Measurements from ENCODE around the gene CD84.
"Not testable (repeated sequence)": the region's sequence is repeated elsewhere in the genome, so short reads cannot be mapped to it uniquely, and the experiment has no call there.

CD84 gene

DNA sequence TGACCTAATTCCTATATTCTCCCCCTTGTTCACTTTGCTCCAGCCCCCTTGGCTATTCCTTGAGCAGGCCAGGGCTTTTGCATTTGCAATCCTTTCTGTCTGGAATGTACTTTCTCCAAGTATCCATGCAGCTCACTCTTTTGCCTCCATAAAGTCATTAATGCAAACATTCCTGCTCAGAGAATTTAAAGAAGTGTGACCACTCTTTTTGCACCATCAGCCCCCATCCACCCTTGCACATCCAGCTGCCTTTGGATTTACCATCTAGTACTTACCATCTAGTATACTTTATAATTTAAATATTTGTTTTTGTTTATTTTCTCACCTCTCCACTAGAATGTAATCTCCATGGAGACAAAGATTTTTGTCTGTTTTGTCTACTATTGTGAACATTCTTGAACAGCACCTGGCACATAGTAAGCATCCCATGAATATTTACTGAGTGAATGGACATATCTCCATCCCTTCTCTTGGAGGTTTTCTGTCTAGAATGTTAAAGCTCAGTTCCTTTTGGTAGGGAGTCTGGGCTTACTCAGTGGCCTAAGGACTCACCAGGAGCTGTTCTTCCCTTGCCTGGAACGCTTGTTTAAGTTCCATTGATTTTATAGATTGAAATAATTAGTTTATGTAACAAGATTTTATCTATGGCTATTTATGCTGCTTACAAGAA, 78.8 kb downstream of the CD84 start:
- DNase-seq = no peak

DNA sequence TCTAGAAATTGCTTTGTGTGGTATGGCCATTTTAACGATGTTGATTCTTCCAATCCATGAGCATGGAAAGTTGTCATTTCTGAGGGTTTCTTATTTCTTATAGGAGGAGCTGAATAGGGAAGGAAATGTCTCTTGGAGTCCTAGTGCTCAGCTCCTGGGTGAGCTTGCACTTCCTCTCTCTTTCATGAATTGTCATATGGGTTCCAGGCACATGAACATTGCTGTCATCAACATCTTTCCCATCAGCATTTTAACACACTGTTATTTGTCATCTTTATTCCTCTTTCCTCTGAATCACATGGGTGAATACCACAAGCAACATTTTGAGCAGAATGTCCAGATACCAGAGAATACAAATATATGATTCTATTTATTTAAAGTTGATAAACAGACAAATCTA, 79.7 kb downstream of the CD84 start:
- no peak for DNase-seq

DNA sequence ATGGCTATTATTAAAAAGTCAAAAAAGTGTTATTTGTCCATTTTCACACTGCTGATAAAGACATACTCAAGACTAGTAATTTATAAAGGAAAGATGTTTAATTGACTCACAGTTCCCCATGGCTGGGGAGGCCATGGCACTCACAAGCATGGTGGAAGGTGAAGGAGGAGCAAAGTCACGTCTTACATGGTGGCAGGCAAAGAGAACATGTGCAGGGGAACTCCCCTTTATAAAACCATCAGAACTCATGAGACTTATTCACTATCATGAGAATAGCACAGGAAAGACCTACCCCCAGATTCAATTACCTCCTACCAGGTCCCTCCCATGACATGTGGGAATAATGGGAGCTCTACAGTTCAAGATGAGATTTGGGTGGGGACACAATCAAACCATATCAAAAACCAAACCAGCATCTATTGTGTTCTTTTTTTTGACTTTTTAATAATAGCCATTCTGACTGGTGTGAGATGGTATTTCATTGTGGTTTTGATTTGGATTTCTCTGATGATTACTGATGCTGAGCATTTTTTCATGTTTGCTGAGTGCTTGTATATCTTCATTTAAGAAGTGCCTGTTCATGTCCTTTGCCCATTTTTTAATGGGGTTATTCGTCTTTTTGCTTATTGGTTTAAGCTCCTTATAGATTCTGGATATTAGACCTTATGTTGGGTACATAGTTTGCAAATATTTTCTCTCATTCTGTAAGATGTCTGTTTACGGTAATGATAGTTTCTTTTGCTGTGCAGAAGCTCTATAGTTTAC, 80.8 kb downstream of the CD84 start:
- not testable (repeated sequence) for DNase-seq

DNA sequence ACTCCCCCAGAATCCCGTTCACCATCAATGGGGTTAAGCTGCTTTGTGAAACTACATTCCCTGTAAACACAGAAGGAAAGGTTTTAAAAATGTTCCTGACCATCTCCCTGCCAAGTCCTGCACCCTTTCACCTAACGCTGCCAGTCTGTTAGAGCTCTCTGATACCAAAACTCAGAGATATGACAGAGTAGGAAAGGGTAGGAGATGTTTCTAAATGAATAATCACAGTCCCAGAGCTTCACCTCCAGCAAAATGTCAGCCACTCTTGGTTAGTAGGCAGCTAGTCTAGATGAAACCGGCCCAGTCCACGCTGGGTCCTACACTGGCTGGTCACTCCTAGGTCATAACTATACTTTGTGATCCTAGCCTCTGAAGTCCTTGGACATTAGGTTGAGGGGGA, 83.0 kb downstream of the CD84 start:
- DNase-seq = no peak

DNA sequence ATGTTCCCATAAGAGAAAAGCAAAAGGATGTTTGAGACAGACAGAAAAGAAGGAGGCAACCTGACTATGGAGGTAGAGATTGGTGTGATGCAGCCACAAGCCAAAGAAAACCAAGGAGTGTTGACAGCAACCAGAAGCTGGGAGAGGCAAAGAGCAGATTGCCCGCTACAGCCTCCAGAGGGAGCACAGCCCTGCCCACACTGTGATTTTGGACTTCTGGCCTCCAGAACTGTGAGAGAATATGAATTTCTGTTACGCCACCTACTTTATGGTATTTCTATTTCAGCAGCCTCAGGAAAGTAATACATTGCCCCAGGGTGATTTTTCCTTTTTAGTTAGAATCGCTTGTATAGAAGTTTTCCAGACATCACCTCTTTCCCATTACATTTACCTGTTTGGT, 84.7 kb downstream of the CD84 start:
- DNase-seq = no peak

DNA sequence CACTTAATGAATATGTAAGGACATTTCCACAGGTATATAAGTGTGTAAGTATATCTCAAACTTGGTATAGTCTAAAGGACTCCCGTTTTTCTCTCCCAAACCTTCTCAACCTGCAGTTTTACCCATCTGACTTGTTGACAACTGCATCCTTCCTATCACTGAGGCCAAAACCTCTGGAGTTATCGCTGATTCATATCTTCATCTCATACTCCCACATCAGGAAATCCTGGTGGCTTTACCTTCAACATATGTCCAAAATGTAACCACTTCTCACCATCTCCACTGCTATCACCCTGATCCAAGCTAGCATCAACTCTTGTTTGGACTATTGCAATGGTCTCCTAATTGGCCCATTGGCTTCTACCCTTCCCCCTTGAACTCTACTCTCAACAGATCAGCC, 86.7 kb downstream of the CD84 start:
- DNase-seq = no peak

DNA sequence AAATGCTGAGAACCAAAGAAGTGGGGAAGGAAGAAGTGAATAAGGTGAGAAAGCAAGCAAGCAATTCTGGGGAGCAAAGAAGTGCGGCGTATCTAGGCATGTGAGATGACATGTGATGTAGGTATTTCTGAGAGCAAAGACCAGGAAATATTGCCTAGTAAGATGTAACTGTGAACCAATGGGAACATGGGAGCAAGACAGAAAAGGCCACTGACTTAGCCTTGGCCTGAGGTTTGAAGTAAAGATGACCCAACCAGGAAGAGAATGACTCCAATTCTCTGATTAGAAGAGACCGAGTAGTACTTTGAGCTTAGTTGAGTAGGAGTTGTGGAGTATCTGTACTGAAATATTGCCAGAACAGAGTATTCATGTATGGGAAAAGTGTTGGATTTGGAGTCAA, 87.3 kb downstream of the CD84 start:
- no peak for DNase-seq
